Kidney epithelial cell (primary cell): ENCODE data around the gene KMT2B. TPM values are rescaled to one million over a fixed set of nuclear protein-coding genes. Genes with fewer than 3 reads are reported as not detected.

ENCODE experiments used
- DNase-seq: peaks from one replicate; pipeline ENCODE4 v3.0.0-alpha.2; 2010; ENCODE audit warnings: low read depth
- H3K27me3 ChIP-seq: 2 replicates; pipeline ENCODE4 v1.6.0; 2011; ENCODE audit warnings: low read length; ENCODE audit not compliant: control insufficient read depth, insufficient read depth
- H3K36me3 ChIP-seq: 2 replicates; pipeline ENCODE4 v1.5.1; 2011; ENCODE audit warnings: low read length; ENCODE audit not compliant: control insufficient read depth, insufficient read depth
- H3K4me3 ChIP-seq: 2 replicates; pipeline ENCODE4 v1.5.1; 2011; ENCODE audit warnings: low read depth, mild to moderate bottlenecking, control low read depth, low read length
- total RNA-seq: library from RNA; depleted of rRNA; stranded (reverse); fragments of >200 nt; gene quantifications from 2 replicates; pipeline ENCODE4 v1.2.3, GENCODE V29; 2015
- TF ChIP-seq, protein P1 (sequence below): IDR thresholded peaks from 2 replicates; pipeline ENCODE4 v1.5.1; 2011; ENCODE audit warnings: mild to moderate bottlenecking, moderate library complexity, low read length, control low read depth, inconsistent platforms; ENCODE audit not compliant: insufficient read depth, poor library complexity, severe bottlenecking

The KMT2B gene
- total RNA-seq, 1 donor from 2014 or later, result 18.4 TPM

DNA sequence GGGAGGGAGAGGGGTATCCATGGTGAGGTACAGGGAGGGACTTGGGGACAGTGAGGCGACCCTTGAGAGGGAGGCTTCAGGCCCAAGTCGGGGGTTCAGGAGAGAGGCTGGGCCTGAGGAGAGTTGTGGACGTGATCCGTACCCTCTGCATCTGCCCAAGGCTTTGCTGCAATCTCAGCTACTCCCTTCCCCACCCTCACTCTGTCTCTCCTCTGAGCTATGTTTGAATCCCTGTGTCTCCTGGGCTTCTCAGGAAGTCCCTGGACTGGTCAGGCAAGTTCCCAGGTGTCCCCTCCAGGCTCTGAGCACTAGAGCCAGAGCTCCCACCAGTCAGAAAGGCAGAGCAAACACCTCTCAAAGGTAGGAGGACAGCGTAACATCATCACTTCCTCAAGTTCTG is 32.4 kb downstream of the KMT2B start:
- no peak overlapping the region for H3K4me3 ChIP-seq
- TF ChIP-seq, protein P1, sequence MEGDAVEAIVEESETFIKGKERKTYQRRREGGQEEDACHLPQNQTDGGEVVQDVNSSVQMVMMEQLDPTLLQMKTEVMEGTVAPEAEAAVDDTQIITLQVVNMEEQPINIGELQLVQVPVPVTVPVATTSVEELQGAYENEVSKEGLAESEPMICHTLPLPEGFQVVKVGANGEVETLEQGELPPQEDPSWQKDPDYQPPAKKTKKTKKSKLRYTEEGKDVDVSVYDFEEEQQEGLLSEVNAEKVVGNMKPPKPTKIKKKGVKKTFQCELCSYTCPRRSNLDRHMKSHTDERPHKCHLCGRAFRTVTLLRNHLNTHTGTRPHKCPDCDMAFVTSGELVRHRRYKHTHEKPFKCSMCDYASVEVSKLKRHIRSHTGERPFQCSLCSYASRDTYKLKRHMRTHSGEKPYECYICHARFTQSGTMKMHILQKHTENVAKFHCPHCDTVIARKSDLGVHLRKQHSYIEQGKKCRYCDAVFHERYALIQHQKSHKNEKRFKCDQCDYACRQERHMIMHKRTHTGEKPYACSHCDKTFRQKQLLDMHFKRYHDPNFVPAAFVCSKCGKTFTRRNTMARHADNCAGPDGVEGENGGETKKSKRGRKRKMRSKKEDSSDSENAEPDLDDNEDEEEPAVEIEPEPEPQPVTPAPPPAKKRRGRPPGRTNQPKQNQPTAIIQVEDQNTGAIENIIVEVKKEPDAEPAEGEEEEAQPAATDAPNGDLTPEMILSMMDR, result no peak
- DNase-seq, result no peak
- no peaks in the 10 kb centered on the region for H3K27me3 ChIP-seq
- no peaks in the 10 kb centered on the region for H3K36me3 ChIP-seq

DNA sequence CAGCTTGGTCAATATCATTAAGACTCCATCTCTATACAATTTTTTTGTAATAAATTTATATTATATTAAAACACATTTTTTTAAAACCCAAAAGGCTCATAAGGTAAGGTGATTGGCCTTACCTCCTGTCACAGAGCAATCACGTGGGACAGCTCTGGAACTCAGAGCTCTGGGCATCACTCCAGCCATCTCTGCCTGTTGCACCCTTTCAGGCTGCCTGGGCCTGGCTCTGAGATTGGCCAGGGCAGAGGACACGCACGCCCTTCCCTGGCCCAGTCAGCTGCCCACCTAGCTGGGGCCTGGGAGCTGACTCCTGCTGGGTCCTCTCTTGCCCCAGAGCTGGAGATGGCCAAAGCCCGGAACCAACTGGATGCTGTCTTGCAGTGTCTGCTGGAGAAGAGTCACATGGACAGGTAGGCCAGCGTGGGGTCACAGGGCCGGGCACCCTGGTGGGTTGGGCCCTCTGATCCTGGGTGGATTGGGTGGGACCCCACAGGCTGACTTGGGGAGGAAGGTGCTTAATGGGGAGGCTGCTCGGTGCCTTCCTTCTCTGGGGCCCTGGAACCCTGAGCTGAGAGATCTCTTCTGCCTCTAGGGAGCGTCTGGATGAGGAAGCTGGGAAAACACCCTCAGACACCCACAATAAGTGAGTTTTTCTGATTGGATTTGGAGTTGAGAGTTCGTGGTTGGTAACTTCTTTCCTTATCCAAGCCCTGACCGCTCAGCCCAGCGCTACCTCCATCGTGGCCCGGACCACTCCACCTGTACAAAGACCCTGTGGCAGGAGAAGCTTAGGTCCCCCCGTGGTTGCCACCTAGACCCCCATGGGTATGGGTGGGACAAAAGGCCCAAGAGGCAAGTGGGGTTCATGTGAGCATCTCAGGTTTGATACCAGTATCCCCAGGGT is 34.3 kb downstream of the KMT2B start:
- DNase-seq, result no peak
- Histone ChIP-seq H3K36me3 (no peaks in the 10 kb centered on the region), H3K27me3 (no peaks in the 10 kb centered on the region), H3K4me3 (no peak overlapping the region)
- TF ChIP-seq, protein P1, result no peak

DNA sequence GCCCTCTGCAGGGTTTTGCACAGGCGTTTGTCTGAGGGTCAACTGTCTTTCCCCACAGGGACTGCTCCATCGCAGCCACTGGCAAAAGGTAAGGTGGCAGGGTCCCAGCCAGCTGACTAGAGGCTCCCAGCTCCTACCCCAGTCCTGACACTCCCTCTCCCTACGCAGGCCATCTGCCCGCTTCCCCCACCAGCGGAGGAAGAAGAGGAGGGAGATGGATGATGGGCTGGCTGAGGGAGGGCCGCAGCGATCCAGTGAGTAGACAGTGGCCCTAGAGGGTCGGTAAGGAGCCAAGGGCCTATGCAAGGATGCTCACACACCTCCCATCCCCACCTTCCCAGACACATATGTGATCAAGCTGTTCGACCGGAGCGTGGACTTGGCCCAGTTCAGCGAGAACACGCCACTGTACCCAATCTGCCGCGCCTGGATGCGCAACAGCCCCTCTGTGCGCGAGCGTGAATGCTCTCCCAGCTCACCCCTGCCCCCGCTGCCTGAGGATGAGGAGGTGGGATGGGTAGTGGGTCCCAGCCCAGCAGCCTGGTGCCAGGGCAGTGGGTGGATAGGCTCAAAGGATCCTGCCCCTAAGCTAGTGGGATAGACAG is 35.0 kb downstream of the KMT2B start:
- Histone ChIP-seq H3K4me3 (no peak overlapping the region), H3K36me3 (no peaks in the 10 kb centered on the region), H3K27me3 (no peaks in the 10 kb centered on the region)
- TF ChIP-seq, protein P1, result no peak
- no peak for DNase-seq

DNA sequence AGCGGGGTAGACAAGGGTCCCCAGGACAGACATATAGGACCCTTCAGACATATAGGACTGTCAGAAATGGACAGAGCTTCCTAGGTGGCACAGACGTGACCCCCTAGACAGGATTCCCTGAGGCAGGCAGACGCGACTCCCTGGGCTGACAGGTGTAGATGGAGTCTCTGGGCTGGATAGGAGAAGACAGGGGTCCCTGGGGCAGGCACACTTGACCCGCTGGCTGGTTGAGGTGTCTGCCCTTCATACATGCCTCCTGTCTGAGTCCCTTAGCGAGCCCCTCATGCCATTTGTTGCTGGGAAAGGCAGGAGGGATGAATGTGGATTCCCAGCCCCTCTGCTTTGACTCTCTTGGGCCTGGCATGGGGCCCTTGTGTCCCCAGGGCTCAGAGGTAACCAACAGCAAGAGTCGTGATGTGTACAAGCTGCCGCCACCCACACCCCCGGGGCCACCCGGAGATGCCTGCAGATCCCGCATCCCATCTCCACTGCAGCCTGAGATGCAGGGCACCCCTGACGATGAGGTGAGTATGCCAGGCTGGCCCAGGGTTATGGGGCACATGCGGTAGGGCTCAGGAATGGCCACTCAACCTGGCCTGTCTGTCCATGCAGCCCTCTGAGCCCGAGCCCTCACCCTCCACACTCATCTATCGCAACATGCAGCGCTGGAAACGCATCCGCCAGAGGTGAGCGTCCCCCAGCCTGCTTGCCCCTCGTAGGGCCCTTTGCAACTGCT is 36.0 kb downstream of the KMT2B start:
- TF ChIP-seq, protein P1, result no peak
- no peak for DNase-seq
- Histone ChIP-seq H3K27me3 (no peaks in the 10 kb centered on the region), H3K4me3 (no peak overlapping the region), H3K36me3 (no peaks in the 10 kb centered on the region)

DNA sequence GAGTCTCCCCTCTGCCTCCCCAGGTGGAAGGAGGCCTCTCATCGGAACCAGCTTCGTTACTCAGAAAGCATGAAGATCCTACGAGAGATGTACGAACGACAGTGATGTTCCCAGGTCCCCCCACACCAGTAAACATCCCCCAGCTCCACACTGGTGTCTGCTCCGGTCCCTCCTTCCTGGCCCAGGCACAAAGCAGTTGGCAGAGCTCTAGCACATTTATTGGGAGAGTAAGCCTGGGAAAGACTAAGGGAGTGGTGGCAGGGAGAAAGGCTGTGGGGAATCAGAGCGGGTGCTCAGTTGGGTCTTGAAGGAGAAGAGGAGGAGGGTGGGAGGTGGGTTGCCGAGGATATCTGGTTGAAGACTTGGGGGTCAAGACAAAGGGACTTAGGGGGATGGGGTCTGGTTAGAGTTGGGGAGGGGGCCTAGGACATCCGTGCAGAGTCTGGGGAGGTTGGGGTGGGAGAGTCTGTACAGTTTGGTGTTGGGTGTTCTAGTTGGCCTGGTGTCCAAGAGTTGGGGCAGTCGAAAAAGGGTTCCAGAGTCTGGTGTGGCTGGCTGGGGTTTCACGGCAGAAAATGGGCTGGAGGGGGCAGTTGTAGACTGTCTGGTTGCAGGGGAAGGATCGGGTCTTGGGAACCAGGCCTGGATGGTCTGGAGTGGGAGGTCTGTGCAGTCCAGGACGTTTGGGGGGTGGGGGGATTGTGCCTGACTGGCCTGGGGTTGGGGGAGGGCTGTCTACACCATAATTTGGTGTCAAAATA is 36.7 kb downstream of the KMT2B start:
- Histone ChIP-seq H3K27me3 (no peaks in the 10 kb centered on the region), H3K36me3 (no peaks in the 10 kb centered on the region), H3K4me3 (no peak overlapping the region)
- TF ChIP-seq, protein P1, result no peak
- no peak for DNase-seq
